BLaER1 (cell line): ENCODE measurements around the gene LRRC49.

Source experiments
- H3K27ac ChIP-seq: shearing (Covaris generic); formaldehyde crosslinking; 2 replicates; pipeline ENCODE4 v1.8.1; 2022
- H3K27me3 ChIP-seq: shearing (Covaris generic); formaldehyde crosslinking; 2 replicates; pipeline ENCODE4 v1.8.1; 2022
- H3K36me3 ChIP-seq: shearing (Covaris generic); formaldehyde crosslinking; 2 replicates; pipeline ENCODE4 v1.8.1; 2022
- H3K4me1 ChIP-seq: shearing (Covaris generic); formaldehyde crosslinking; 2 replicates; pipeline ENCODE4 v1.8.1; 2022
- H3K4me2 ChIP-seq: shearing (Covaris generic); formaldehyde crosslinking; 2 replicates; pipeline ENCODE4 v1.8.1; 2022
- H3K4me3 ChIP-seq: shearing (Covaris generic); formaldehyde crosslinking; 2 replicates; pipeline ENCODE4 v1.8.1; 2022
- H3K9ac ChIP-seq: shearing (Covaris generic); formaldehyde crosslinking; 2 replicates; pipeline ENCODE4 v1.8.1; 2022
- H3K9me3 ChIP-seq: shearing (Covaris generic); formaldehyde crosslinking; 2 replicates; pipeline ENCODE4 v1.8.1; 2022
- H4K20me1 ChIP-seq: shearing (Covaris generic); formaldehyde crosslinking; 2 replicates; pipeline ENCODE4 v1.8.1; 2022
- Cebpa-rat ChIP-seq: shearing (Covaris generic); IDR thresholded peaks from 2 replicates; pipeline ENCODE4 v1.8.1; 2022

The LRRC49 gene

DNA sequence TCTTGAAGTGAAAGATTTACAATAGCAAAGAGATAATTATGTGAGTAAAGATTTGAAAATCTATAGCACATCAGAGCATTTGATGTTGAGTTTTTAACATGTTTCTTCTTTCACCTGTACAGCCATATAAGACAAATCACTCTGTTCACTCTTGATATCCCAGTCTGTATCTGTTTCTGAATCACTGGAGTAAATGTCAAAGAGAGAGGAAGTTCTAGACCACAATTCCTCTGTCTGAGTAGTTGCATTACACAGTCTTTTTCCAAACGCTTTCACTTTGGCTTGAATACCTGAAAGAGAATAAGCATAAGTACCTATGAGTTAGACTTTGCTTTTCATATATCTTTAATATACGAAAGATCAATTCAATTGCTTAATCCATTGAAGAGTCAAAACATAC is 10.3 kb upstream of the LRRC49 start:
- H3K9ac ChIP-seq = no peak overlapping the region
- H3K36me3 ChIP-seq = no peaks in the 10 kb centered on the region
- TF ChIP-seq Cebpa-rat = no peak
- H3K4me3 ChIP-seq = no peak overlapping the region
- no peaks in the 10 kb centered on the region for H3K27me3 ChIP-seq
- H3K4me2 ChIP-seq = no peak overlapping the region
- H3K9me3 ChIP-seq = no peaks in the 10 kb centered on the region
- no peaks in the 10 kb centered on the region for H3K4me1 ChIP-seq
- no peak overlapping the region for H3K27ac ChIP-seq
- H4K20me1 ChIP-seq = no peaks in the 10 kb centered on the region

DNA sequence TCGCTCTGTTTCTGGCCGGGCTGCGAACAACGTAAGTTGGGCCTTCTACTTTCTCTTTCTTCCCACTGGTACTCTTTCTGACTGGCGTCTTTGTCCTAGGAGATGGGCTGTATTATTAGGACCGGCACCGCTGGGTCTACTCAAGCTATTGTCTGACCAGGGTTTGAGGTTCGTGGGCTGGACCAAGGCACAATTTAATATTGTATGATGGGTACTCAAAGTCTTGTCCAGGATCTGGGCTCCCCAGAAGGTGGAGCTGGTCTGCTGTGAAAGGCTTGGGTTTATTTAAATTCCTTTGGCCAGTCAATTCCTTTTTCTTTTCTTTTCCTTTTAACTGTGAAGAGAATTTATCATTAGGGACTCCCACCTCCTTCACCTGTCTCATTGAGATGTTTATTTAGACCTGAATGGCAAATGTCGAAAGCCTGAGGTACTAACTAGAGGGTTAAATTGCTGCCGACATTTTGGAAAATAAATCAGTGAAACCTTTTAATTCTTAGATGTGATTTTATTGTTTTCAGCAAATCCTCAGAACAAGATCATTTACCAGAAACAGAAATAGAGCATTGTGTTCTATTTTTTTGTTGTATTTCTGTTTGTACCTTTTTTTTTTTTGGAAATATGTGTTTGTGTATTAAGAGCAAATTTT is 410 bp downstream of the LRRC49 start:
- no peak overlapping the region for H3K9ac ChIP-seq
- H3K4me1 ChIP-seq = no peaks in the 10 kb centered on the region
- no peaks in the 10 kb centered on the region for H3K36me3 ChIP-seq
- no peak overlapping the region for H3K27ac ChIP-seq
- TF ChIP-seq Cebpa-rat = no peak
- H3K4me2 ChIP-seq = no peak overlapping the region
- H4K20me1 ChIP-seq = no peaks in the 10 kb centered on the region
- H3K9me3 ChIP-seq = peaks cover 13% of the 10 kb centered on the region
- no peak overlapping the region for H3K4me3 ChIP-seq
- H3K27me3 ChIP-seq = no peaks in the 10 kb centered on the region

- no peak overlapping the region for H3K9ac ChIP-seq
- no peak overlapping the region for H3K27ac ChIP-seq
- H3K4me3 ChIP-seq = no peak overlapping the region
- peaks cover 3% of the 10 kb centered on the region; the same call in 1 of the 2 replicates for H3K9me3 ChIP-seq
- H3K36me3 ChIP-seq = no peaks in the 10 kb centered on the region
- H3K4me2 ChIP-seq = no peak overlapping the region
- no peaks in the 10 kb centered on the region for H3K4me1 ChIP-seq
- no peaks in the 10 kb centered on the region for H3K27me3 ChIP-seq
- no peaks in the 10 kb centered on the region for H4K20me1 ChIP-seq
- TF ChIP-seq Cebpa-rat = no peak
These were observed 9.5 kb downstream of the LRRC49 start for GRCh38 chr15:70902107-70902506.

GRCh38 chr15:70906842-70907241 is 14.2 kb downstream of the LRRC49 start:
- H3K9me3 ChIP-seq = peaks cover 17% of the 10 kb centered on the region
- no peak overlapping the region for H3K4me3 ChIP-seq
- no peaks in the 10 kb centered on the region for H3K27me3 ChIP-seq
- H3K4me2 ChIP-seq = no peak overlapping the region
- H3K36me3 ChIP-seq = no peaks in the 10 kb centered on the region
- no peak overlapping the region for H3K9ac ChIP-seq
- no peak for TF ChIP-seq Cebpa-rat
- H3K4me1 ChIP-seq = no peaks in the 10 kb centered on the region
- no peak overlapping the region for H3K27ac ChIP-seq
- no peaks in the 10 kb centered on the region for H4K20me1 ChIP-seq

GRCh38 chr15:70907784-70908471 is 15.3 kb downstream of the LRRC49 start:
- Histone ChIP-seq H3K4me2 (no peak overlapping the region), H3K36me3 (no peaks in the 10 kb centered on the region), H3K9me3 (peaks cover 17% of the 10 kb centered on the region), H4K20me1 (no peaks in the 10 kb centered on the region), H3K27ac (no peak overlapping the region), H3K27me3 (no peaks in the 10 kb centered on the region), H3K4me3 (no peak overlapping the region), H3K4me1 (no peaks in the 10 kb centered on the region), H3K9ac (no peak overlapping the region)
- TF ChIP-seq Cebpa-rat = no peak

DNA sequence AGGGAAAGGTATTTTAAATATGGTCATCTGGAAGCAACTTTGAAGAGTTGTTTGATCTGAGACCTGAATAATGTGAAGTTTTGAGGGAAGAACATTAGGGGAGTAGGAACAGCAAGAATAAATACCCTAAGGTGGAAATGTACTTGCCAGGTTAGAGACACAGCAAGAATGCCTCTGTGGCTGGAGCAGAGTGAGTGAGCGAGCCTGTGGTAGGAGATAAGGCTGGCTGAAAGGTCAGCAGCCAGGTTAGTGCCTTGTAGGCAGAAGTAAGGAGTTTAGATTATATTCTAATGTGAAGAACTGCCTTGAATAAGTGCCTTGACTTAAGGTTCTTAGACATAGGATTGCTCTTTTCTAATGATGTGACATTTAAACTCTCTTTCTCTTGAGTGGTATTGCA is 18.3 kb downstream of the LRRC49 start:
- TF ChIP-seq Cebpa-rat = no peak
- Histone ChIP-seq H4K20me1 (no peaks in the 10 kb centered on the region), H3K27ac (no peak overlapping the region), H3K4me3 (no peak overlapping the region), H3K4me2 (no peak overlapping the region), H3K36me3 (no peaks in the 10 kb centered on the region), H3K4me1 (no peaks in the 10 kb centered on the region), H3K9ac (no peak overlapping the region), H3K9me3 (peaks cover 17% of the 10 kb centered on the region), H3K27me3 (no peaks in the 10 kb centered on the region)

GRCh38 chr15:70912187-70912586 is 19.6 kb downstream of the LRRC49 start:
- TF ChIP-seq Cebpa-rat = no peak
- no peaks in the 10 kb centered on the region for H3K4me1 ChIP-seq
- no peak overlapping the region for H3K27ac ChIP-seq
- H3K36me3 ChIP-seq = no peaks in the 10 kb centered on the region
- no peak overlapping the region for H3K9ac ChIP-seq
- no peaks in the 10 kb centered on the region for H3K27me3 ChIP-seq
- H3K9me3 ChIP-seq = peaks cover 22% of the 10 kb centered on the region
- no peak overlapping the region for H3K4me3 ChIP-seq
- no peak overlapping the region for H3K4me2 ChIP-seq
- H4K20me1 ChIP-seq = no peaks in the 10 kb centered on the region

DNA sequence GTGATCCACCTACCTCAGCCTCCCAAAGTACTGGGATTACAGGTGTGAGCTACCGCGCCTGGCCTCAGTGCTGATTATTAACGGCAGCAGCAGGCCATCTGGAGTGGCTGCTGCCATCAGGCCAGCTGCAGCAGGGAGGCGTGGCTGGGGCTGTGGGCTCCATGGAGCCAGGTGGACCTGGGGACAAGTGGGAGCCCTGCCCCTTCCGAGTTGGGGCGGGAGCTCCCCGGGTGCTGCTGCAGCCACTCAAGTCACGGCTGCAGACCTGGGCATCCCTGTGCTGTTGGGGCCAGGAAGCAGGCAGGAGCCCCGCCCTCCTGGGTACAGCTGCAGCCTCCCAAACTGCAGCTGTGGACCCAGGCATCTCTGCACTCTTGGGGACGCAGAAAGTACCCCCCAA is 23.9 kb downstream of the LRRC49 start:
- no peaks in the 10 kb centered on the region for H3K4me1 ChIP-seq
- no peak overlapping the region for H3K9ac ChIP-seq
- H3K36me3 ChIP-seq = no peaks in the 10 kb centered on the region
- no peak overlapping the region for H3K27ac ChIP-seq
- H3K4me2 ChIP-seq = no peak overlapping the region
- H3K4me3 ChIP-seq = no peak overlapping the region
- peaks cover 19% of the 10 kb centered on the region for H3K9me3 ChIP-seq
- no peaks in the 10 kb centered on the region for H4K20me1 ChIP-seq
- H3K27me3 ChIP-seq = no peaks in the 10 kb centered on the region
- TF ChIP-seq Cebpa-rat = no peak

DNA sequence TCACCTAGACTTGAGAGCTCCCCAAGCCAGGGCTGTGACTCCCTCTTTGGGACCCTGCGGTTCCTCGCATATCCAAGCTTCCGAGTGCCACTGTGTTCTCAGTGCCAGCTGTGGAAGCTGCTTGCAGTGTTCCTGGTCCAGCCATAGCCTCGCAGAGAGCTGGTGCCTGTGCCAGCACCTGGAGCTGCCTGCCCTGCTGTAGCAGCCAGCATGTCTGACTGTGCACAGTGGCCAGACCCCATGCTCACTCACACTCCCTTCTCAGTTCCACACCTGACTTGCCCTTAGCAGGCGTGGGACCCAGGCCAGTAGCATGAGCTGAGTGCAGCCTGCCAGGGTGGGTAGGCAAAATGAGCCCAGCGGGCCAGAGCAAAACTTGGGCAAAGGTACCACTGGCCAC is 25.3 kb downstream of the LRRC49 start:
- Histone ChIP-seq H3K4me1 (no peaks in the 10 kb centered on the region), H3K4me3 (no peak overlapping the region), H3K9me3 (peaks cover 19% of the 10 kb centered on the region), H3K4me2 (no peak overlapping the region), H3K27ac (no peak overlapping the region), H3K9ac (no peak overlapping the region), H3K27me3 (no peaks in the 10 kb centered on the region), H4K20me1 (no peaks in the 10 kb centered on the region), H3K36me3 (no peaks in the 10 kb centered on the region)
- TF ChIP-seq Cebpa-rat = no peak

DNA sequence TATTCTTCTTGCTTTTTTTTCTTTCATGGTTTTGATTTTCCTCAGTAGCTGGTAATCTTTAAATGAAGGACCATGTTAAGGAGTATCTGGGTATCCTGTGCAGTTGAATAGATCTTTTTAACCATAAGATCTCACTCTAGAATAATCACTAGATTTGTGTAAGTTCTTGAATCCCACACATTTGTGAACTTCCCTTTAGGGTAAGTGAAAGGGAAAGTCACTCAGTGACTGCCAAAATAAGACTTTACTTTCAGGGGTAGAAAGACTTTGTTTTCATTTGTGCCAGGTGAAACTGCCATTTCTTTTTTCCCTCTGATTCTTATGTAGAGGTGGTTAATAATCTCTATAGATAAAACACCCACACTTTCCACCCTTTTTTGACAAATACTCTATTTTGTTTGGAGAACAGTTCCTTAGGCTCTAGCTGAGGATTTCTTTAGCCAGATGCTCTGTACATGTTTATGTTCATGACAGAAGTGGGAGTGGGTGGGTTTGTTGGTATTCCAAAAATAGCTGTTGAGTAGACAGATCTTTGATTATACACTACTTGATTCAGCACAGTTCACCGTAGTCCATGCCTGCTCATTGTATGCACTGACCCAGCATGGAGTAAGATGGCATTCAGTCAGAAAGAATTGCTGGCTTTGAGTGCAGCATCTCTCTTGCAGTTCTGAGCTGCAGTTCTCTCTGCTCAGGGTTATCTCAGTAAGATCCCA is 28.5 kb downstream of the LRRC49 start:
- no peak for TF ChIP-seq Cebpa-rat
- no peak overlapping the region for H3K4me3 ChIP-seq
- H3K27me3 ChIP-seq = no peaks in the 10 kb centered on the region
- peaks cover 19% of the 10 kb centered on the region for H3K9me3 ChIP-seq
- no peaks in the 10 kb centered on the region for H3K36me3 ChIP-seq
- H3K9ac ChIP-seq = no peak overlapping the region
- no peak overlapping the region for H3K27ac ChIP-seq
- no peaks in the 10 kb centered on the region for H4K20me1 ChIP-seq
- H3K4me2 ChIP-seq = no peak overlapping the region
- H3K4me1 ChIP-seq = no peaks in the 10 kb centered on the region
